Loucy (cell line): ENCODE data around the gene LSM7.

Experiments used
- EZH2phosphoT487 ChIP-seq: fragments of 200-600 bp; IDR thresholded peaks from 2 replicates; pipeline ENCODE4 v1.6.1; 2018; ENCODE audit warnings: antibody characterized with exemption, mild to moderate bottlenecking, moderate library complexity, borderline replicate concordance
- TF ChIP-seq, protein P1 (sequence below): fragments of 200-600 bp; sonication (generic); conservative IDR thresholded peaks from 2 replicates; pipeline ENCODE4 v1.5.1; 2014; ENCODE audit warnings: mild to moderate bottlenecking, antibody characterized with exemption, low read length

DNA sequence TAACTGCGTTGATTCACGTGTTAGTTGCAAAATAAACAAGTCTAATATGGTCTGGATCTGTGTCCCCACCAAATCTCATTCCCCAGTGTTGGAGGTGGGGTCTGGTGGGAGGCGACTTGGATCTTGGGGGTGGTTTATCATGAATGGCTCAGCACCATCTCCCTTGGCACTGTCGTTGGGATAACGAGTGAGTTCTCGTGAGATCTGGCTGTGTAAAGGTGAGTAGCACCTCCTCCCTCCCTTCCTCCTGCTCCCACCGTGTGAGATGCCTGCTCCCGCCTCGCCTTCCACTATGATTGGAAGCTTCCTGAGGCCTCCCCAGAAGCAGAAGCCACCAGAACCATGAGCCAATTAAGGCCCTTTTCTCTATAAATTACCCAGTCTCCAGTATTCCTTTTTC is 51.2 kb downstream of the LSM7 start:
- TF ChIP-seq, protein P1, sequence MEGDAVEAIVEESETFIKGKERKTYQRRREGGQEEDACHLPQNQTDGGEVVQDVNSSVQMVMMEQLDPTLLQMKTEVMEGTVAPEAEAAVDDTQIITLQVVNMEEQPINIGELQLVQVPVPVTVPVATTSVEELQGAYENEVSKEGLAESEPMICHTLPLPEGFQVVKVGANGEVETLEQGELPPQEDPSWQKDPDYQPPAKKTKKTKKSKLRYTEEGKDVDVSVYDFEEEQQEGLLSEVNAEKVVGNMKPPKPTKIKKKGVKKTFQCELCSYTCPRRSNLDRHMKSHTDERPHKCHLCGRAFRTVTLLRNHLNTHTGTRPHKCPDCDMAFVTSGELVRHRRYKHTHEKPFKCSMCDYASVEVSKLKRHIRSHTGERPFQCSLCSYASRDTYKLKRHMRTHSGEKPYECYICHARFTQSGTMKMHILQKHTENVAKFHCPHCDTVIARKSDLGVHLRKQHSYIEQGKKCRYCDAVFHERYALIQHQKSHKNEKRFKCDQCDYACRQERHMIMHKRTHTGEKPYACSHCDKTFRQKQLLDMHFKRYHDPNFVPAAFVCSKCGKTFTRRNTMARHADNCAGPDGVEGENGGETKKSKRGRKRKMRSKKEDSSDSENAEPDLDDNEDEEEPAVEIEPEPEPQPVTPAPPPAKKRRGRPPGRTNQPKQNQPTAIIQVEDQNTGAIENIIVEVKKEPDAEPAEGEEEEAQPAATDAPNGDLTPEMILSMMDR, result no peak
- TF ChIP-seq EZH2phosphoT487, result no peak
